ENCODE data around the gene ADAMTS14. TPM values are rescaled to one million over a fixed set of nuclear protein-coding genes. Genes with fewer than 3 reads are reported as not detected.

ADAMTS14 gene
- total RNA-seq, 1 experiment from 2014 or later, result 2.1 TPM

GRCh38 chr10:70801854-70802253 is 129.5 kb downstream of the ADAMTS14 start (continued):
- TF ChIP-seq NFATC4 (CRISPR knock-in tag; IDR thresholded peaks at IDR 0.05), result no peak
- no peak for TF ChIP-seq ZNF263 (CRISPR knock-in tag; IDR thresholded peaks at IDR 0.05; ENCODE audit: low read depth)
- TF ChIP-seq AR (CRISPR knock-in tag; IDR thresholded peaks at IDR 0.05), result no peak
- no peak for TF ChIP-seq ZNF317 (CRISPR knock-in tag; IDR thresholded peaks at IDR 0.05; ENCODE audit: borderline replicate concordance, low read depth)

GRCh38 chr10:70803775-70804420 is 131.6 kb downstream of the ADAMTS14 start:
- peaks cover 14% of the 10 kb centered on the region for H3K4me1 Mint-ChIP-seq
- TF ChIP-seq GRHL2 (CRISPR knock-in tag; IDR thresholded peaks at IDR 0.05; ENCODE audit: insufficient replicate concordance, severe bottlenecking), result no peak
- TF ChIP-seq ATF6 (CRISPR knock-in tag; IDR thresholded peaks at IDR 0.05), result no peak
- TF ChIP-seq ERG (CRISPR knock-in tag; IDR thresholded peaks at IDR 0.05), result no peak
- TF ChIP-seq GABPB1 (CRISPR knock-in tag; IDR thresholded peaks at IDR 0.05), result no peak
- no peak for TF ChIP-seq ZNF423 (CRISPR knock-in tag; IDR thresholded peaks at IDR 0.05)
- TF ChIP-seq ZSCAN18 (CRISPR knock-in tag; IDR thresholded peaks at IDR 0.05), result no peak
- TF ChIP-seq ZNF232 (CRISPR knock-in tag; IDR thresholded peaks at IDR 0.05), result no peak
- TF ChIP-seq ATF1 (CRISPR knock-in tag; IDR thresholded peaks at IDR 0.05), result no peak
- no peak for TF ChIP-seq OVOL2 (CRISPR knock-in tag; IDR thresholded peaks at IDR 0.05; ENCODE audit: borderline replicate concordance)
- TF ChIP-seq FOXJ3 (CRISPR knock-in tag; IDR thresholded peaks at IDR 0.05; ENCODE audit: borderline replicate concordance), result no peak
- no peak for TF ChIP-seq JUN (CRISPR knock-in tag; IDR thresholded peaks at IDR 0.05)
- TF ChIP-seq TEAD4 (CRISPR knock-in tag; IDR thresholded peaks at IDR 0.05), result no peak
- no peak for TF ChIP-seq ZNF512 (CRISPR knock-in tag; IDR thresholded peaks at IDR 0.05; ENCODE audit: borderline replicate concordance)
- TF ChIP-seq ESRRA (CRISPR knock-in tag; IDR thresholded peaks at IDR 0.05; ENCODE audit: borderline replicate concordance), result no peak
- peaks cover 24% of the 10 kb centered on the region for H3K9me3 Mint-ChIP-seq
- no peak overlapping the region for H3K27ac Mint-ChIP-seq
- peaks cover 4% of the 10 kb centered on the region for H3K27me3 Mint-ChIP-seq (ENCODE audit: low read depth)
- ChIA-PET POLR2A (no interaction called here), CTCF (no interaction called here)
- no peaks in the 10 kb centered on the region for H3K36me3 Mint-ChIP-seq
- ATAC-seq (no peak), DNase-seq (ENCODE audit: low spot score) (no peak)
- no peak overlapping the region for H3K4me3 Mint-ChIP-seq

Measured in WTC11 (cell line).